Measurements from ENCODE around the gene NDUFS5.
"Not testable (repeated sequence)": the region's sequence is repeated elsewhere in the genome, so short reads cannot be mapped to it uniquely, and the experiment has no call there.

The NDUFS5 gene

DNA sequence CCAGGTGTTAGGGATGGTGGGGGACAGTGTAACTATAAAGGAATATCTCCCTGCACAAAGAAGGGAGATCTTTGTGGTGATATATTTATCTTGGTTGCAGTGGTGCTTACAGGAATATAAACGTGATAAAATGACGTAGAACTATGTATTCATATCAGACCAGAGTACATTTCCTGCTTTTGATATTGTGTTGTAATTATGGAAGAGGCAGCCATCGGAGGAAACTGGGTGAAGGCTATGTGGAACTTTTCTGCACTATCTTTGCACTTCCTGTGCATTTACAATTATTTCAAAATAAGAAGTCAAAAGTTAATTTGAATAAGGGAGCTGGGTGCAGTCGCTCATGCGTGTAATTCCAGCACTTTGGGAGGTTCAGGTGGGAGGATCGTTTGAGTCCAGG is 37.6 kb downstream of the NDUFS5 start:
- Mint-ChIP-seq H3K4me3 (no peak overlapping the region), H3K27ac (peak overlapping the region; percentile 59), H3K4me1 (ENCODE audit: low read depth) (peaks cover 9% of the 10 kb centered on the region), H3K36me3 (ENCODE audit: low read depth) (no peaks in the 10 kb centered on the region), H3K9me3 (no peaks in the 10 kb centered on the region), H3K27me3 (no peaks in the 10 kb centered on the region)
- intact Hi-C loops (cut with micrococcal nuclease) = no loop called here

DNA sequence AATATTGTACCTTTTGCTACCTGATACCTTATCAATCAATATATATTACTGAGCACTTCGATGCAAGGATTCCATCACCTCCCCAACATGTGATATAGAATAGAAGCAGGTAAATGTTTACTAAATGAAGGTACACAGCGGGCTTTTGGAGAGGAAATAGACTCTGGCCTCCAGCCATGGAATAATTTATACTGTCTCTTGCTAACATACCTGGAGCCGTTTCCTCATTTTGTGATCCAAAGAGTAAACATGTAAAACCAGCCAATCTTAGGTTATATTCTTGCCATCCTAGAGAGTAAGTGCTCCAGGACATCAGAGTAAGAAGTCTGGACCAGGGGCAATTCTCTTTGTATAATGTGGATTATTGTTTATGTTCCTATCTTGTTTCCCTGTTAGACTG is 39.4 kb downstream of the NDUFS5 start:
- Mint-ChIP-seq H3K36me3 (ENCODE audit: low read depth) (no peaks in the 10 kb centered on the region), H3K4me3 (no peak overlapping the region), H3K9me3 (no peaks in the 10 kb centered on the region), H3K27me3 (no peaks in the 10 kb centered on the region), H3K27ac (no peak overlapping the region), H3K4me1 (ENCODE audit: low read depth) (peaks cover 9% of the 10 kb centered on the region)
- intact Hi-C loops (cut with micrococcal nuclease) = no loop called here

DNA sequence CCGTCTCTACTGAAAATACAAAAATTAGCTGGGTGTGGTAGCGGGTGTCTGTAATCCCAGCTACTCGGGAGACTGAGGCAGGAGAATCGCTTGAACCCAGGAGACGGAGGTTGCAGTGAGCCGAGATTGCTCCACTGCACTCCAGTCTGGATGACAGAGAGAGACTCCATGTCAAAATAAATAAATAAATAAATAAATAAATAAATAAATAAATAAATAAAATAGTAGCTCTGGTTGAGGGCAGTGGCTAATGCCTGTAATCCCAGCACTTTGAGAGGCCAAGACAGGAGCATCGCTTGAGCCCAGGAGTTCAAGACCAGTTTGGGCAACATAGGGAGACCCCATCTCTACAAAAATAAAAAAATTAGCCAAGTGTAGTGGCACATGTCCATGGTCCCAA is 42.1 kb downstream of the NDUFS5 start:
- H3K4me3 Mint-ChIP-seq; intact Hi-C loops (cut with micrococcal nuclease); H3K36me3 Mint-ChIP-seq (ENCODE audit: low read depth); H3K27ac Mint-ChIP-seq; H3K27me3 Mint-ChIP-seq; H3K9me3 Mint-ChIP-seq; H3K4me1 Mint-ChIP-seq (ENCODE audit: low read depth): not testable (repeated sequence)

DNA sequence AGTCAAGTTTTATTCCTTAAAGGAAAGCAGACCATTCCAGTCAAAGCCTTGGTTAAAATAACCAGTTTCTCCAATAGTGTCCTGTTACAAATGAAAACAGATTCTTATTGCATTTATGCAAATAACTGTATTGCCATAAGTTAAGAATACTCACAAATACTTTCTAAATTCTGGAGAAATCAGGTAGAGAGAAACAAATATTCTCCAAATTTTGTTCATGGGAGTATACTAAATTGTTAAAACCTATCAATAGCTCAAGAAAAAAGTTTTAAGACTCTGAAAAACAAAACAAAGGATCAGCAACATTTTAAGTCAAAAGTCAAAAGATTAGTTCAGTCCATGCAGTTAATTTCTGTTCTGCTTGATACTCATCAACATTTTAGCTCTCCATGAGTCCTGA is 45.4 kb downstream of the NDUFS5 start:
- H3K9me3 Mint-ChIP-seq; H3K36me3 Mint-ChIP-seq (ENCODE audit: low read depth); H3K4me1 Mint-ChIP-seq (ENCODE audit: low read depth); H3K4me3 Mint-ChIP-seq; H3K27ac Mint-ChIP-seq; H3K27me3 Mint-ChIP-seq; intact Hi-C loops (cut with micrococcal nuclease): not testable (repeated sequence)

DNA sequence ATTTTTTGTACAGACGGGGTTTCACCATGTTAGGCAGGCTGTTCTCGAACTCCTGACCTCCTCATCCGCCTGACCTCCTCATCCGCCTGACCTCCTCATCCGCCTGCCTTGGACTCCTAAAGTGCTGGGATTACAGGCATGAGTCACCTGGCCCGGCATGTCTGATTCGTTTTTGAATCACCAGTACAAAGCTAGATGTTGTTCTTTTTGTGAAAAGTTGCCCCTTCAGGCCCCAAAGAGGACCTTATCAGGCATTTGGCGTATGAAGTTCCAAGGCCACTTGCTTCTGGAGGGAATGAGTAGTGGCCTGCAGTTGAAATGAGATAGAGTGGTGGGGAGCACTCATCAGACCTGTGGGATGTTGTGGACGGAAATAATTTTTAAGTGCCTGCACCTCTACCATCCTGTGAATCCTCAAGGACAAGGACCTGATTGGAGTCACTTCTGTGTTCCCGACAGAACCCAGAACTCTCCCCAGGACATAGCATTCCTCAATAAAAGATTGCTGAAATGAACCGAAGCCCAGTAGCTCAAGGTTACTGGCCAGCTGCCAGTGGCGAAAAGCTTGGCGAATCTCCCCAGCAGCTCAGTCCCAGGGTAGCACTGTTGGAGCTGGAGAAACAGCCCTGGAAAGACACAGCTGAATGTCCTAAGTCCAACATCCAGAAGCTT is 50.1 kb downstream of the NDUFS5 start:
- intact Hi-C loops (cut with micrococcal nuclease) = no loop called here

DNA sequence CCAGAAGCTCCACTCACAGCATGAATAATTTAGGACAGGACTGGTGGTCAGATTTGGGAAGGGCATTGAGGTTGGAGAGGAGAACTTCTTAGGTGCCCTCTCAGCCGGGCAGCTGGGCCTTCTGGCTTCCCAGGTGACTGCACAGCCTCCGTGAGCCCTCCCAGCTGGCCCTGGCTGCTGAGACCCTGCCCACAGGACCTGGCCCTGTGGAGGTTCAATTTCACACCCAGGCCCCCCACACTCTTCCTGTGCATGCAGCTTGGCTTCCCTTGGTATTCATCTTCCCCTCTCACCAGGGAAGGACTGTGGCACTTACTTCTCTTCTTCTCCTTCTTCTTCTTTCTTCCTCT is 50.6 kb downstream of the NDUFS5 start:
- no peak overlapping the region for H3K27ac Mint-ChIP-seq
- peaks cover 18% of the 10 kb centered on the region for H3K4me1 Mint-ChIP-seq (ENCODE audit: low read depth)
- no peaks in the 10 kb centered on the region for H3K9me3 Mint-ChIP-seq
- peaks cover 20% of the 10 kb centered on the region for H3K27me3 Mint-ChIP-seq
- no peak overlapping the region for H3K4me3 Mint-ChIP-seq
- intact Hi-C loops (cut with micrococcal nuclease) = no loop called here
- no peaks in the 10 kb centered on the region for H3K36me3 Mint-ChIP-seq (ENCODE audit: low read depth)

More for the DNA sequence above, 50.1 kb downstream of the NDUFS5 start:
- Mint-ChIP-seq H3K4me3 (no peak overlapping the region), H3K27ac (no peak overlapping the region), H3K36me3 (ENCODE audit: low read depth) (no peaks in the 10 kb centered on the region), H3K27me3 (peaks cover 17% of the 10 kb centered on the region), H3K4me1 (ENCODE audit: low read depth) (peaks cover 18% of the 10 kb centered on the region), H3K9me3 (no peaks in the 10 kb centered on the region)

DNA sequence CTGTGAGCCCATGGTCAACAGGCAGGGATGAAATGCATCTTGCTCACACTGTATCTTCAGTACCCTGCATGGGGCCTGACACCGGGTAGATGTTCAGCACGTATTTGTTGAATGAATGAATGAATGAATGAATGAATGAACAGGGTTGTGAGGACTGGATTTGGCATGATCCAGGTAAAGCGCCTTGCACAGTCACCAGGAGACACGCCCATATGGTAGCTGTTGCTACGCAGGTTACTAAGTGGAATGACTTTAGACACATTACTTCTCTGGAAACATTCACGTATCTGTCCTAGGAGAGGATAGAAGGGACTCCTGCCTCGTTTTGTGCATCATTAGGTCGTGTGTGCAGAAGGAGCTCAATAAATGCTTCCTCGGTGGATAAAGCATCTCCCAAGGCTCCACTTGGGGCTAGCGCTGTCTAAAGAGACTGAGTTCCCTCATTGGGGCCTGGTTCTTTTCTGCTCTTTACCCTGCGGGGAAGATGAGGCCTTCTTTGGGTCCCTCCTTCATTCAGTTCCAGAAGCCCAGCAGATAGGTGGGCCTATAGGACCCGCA is 54.2 kb downstream of the NDUFS5 start:
- Mint-ChIP-seq H3K4me3 (peak overlapping the region; percentile 69), H3K27ac (no peak overlapping the region), H3K36me3 (ENCODE audit: low read depth) (no peaks in the 10 kb centered on the region), H3K4me1 (ENCODE audit: low read depth) (peaks cover 18% of the 10 kb centered on the region), H3K9me3 (no peaks in the 10 kb centered on the region), H3K27me3 (peaks cover 44% of the 10 kb centered on the region)
- intact Hi-C loops (cut with micrococcal nuclease) = loop anchor here (10.0 kb wide), 1 partner anchor 206 kb away; the partner anchor contains the start of gene MYCBP

DNA sequence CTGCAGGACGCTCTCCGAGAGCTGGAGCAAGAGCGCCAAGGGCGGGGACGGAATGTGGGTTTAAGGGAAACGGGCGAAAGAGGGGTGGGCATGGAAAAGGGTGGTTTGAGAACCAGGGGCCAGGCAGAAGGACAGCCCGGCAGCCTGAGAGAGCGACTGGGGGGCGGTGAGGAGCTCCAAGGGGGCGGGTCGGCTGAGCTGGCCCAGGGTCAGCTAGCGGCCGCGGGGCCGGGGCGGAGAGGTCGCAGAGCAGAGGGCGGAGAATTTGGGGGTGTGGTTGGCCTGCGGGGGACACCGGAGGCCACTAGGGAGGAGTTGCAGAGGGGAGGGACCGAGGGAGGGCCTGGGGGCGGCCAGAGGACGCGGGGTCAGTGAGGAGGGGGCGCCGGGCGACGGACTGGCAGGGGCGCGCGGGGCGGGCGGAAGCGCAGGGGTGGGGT is 54.7 kb downstream of the NDUFS5 start:
- peak overlapping the region; percentile 69 for H3K4me3 Mint-ChIP-seq
- intact Hi-C loops (cut with micrococcal nuclease) = loop anchor here (10.0 kb wide), 1 partner anchor 206 kb away; the partner anchor contains the start of gene MYCBP
- H3K4me1 Mint-ChIP-seq (ENCODE audit: low read depth) = peaks cover 18% of the 10 kb centered on the region
- no peaks in the 10 kb centered on the region for H3K9me3 Mint-ChIP-seq
- no peaks in the 10 kb centered on the region for H3K36me3 Mint-ChIP-seq (ENCODE audit: low read depth)
- H3K27me3 Mint-ChIP-seq = peaks cover 47% of the 10 kb centered on the region
- no peak overlapping the region for H3K27ac Mint-ChIP-seq

DNA sequence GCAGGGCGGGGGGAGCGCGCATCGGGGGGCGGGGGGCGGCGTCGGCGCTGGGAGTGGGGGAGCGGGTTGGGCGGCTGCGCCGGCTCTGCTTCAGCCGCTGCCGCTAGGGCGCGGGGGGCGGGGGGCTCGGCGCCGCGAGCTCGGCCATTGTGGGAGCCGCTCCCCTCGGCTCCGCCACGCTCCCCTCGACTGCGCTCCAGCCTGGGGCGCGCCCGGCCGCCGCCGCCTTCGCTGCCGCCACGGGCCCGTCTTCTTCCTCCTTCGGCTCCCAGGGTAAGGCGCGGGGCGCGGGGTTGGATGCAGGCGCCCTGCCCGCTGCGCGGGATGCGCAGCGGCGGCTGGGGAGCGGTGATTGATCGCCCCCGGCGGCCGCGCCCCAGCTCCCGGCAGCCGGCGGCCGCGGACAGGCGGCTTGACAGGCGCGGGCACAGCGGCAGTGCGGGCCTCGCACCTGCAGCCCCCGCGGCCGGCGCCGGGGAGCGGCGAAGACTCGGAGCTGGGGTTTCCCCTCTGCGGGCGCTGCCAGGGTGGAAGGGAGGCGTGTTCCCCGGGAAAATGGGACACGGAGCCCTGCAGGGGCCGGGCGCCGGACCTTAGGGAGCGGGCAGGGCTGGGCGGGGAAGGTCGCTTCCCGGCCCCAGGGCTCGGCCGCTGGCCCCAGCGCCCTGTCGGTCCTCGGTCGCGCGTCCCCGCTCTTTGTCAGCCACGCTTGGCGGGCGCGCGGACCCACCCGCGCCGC is 55.3 kb downstream of the NDUFS5 start:
- H3K4me1 Mint-ChIP-seq (ENCODE audit: low read depth) = peaks cover 21% of the 10 kb centered on the region
- no peak overlapping the region for H3K27ac Mint-ChIP-seq
- H3K4me3 Mint-ChIP-seq = peak overlapping the region; percentile 35
- no peaks in the 10 kb centered on the region for H3K36me3 Mint-ChIP-seq (ENCODE audit: low read depth)
- peaks cover 48% of the 10 kb centered on the region for H3K27me3 Mint-ChIP-seq
- intact Hi-C loops (cut with micrococcal nuclease) = loop anchor here (10.0 kb wide), 1 partner anchor 207 kb away; the partner anchor contains the start of gene MYCBP
- no peaks in the 10 kb centered on the region for H3K9me3 Mint-ChIP-seq

DNA sequence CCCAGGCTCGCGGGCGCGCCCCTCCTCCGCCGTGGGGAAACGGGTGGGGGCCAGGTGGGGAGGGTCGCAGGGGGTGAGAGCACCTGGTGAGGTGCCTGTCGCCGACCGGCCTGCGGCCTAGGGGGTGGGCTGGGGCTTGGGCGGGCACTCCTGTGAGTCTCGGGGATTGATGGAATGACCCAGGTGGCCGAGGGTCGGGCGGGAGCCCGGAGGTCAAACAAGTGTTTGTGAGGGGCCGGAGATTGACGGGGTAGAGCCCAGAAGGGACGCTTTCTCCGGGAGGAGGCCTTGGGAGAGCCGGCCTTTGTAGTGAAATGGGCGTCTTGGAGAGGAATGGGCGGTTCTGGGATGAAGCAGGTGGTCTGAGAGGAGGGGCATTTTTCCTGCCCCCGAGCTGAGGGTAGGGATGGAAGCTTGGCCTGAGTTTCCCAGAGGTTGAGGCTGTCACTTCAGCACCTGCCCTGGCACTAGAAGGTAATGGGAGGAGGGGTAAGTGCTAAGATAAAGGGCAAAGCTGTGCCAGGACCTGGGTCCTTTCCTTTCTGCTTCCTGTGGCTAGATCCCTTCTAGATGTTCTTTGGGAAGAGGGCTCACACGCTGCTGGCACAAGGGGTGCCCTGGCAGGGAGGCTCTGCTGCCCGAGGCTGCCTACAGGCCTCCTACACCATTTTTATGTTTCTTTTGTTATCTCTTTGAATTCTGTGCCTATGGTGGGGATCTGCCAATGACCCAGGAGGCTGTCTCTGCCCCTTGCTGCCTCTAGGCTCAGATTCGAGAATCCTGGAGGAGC is 56.1 kb downstream of the NDUFS5 start:
- Mint-ChIP-seq H3K27me3 (peaks cover 48% of the 10 kb centered on the region), H3K27ac (no peak overlapping the region), H3K36me3 (ENCODE audit: low read depth) (no peaks in the 10 kb centered on the region), H3K4me3 (peak overlapping the region; percentile 42), H3K9me3 (no peaks in the 10 kb centered on the region), H3K4me1 (ENCODE audit: low read depth) (peaks cover 21% of the 10 kb centered on the region)
- intact Hi-C loops (cut with micrococcal nuclease) = loop anchor here (10.0 kb wide), 1 partner anchor 207 kb away; the partner anchor contains the start of gene MYCBP

DNA sequence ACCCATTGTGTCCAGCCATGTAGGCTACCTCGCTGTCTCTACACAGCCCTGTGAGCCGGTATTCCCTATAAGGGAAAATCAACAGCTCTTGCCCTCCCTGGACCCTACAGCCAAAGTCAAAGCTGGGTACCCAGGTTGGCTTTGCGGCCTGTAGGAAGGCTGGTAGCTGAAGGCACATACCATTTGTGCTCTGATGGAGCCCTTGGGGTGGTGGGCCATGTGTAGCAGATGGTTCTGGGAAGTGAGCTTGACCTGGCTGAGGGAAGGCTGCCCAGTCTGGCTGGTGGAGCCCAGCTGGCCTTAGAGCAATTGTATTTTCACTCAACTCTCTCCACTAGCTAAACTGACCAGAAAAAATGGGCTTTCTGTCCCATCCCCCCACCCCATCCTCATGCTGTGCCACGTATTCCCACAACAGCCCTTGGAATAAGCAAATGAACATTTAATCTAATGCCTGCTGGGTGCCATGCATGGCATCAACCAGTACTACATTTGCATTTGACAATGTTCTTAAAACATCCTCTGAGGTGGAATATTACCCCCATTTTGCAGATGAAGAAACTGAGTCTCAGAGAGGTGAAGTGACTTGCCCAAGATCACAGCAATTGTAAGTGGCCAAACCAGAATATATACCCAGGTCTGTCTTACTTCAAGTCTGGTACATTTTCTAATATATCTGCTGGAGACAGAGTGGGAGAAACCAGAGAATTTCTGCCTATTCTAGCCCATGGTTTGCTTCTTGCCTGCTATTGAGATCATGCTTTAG is 56.8 kb downstream of the NDUFS5 start:
- intact Hi-C loops (cut with micrococcal nuclease) = loop anchor here (10.0 kb wide), 1 partner anchor 208 kb away; the partner anchor contains the start of gene MYCBP
- no peak overlapping the region for H3K4me3 Mint-ChIP-seq
- H3K9me3 Mint-ChIP-seq = no peaks in the 10 kb centered on the region
- peaks cover 48% of the 10 kb centered on the region for H3K27me3 Mint-ChIP-seq
- no peak overlapping the region for H3K27ac Mint-ChIP-seq
- H3K4me1 Mint-ChIP-seq (ENCODE audit: low read depth) = peaks cover 24% of the 10 kb centered on the region
- H3K36me3 Mint-ChIP-seq (ENCODE audit: low read depth) = no peaks in the 10 kb centered on the region

DNA sequence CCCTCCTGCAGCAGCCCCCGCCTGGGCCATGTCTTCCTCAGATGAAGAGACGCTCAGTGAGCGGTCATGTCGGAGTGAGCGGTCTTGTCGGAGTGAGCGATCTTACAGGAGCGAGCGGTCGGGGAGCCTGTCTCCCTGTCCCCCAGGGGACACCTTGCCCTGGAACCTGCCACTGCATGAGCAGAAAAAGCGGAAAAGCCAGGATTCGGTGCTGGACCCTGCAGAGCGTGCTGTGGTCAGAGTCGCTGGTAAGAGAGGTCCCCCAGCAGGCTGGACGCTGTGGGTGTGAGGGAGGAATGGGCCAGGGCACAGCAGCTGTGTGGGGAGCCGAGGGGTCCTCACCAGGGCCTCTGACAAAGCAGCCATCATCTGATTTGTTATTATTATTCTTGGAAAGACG is 58.0 kb downstream of the NDUFS5 start:
- H3K36me3 Mint-ChIP-seq (ENCODE audit: low read depth) = no peaks in the 10 kb centered on the region
- H3K27ac Mint-ChIP-seq = no peak overlapping the region
- intact Hi-C loops (cut with micrococcal nuclease) = loop anchor here (10.0 kb wide), 1 partner anchor 209 kb away; the partner anchor contains the start of gene MYCBP
- no peak overlapping the region for H3K4me3 Mint-ChIP-seq
- peaks cover 48% of the 10 kb centered on the region for H3K27me3 Mint-ChIP-seq
- peaks cover 24% of the 10 kb centered on the region for H3K4me1 Mint-ChIP-seq (ENCODE audit: low read depth)
- no peaks in the 10 kb centered on the region for H3K9me3 Mint-ChIP-seq

All from dendritic cell treated with granulocyte-macrophage colony-stimulating factor and Interleukin-4, amounts not matched to agents 40 ng/mL and 50 ng/mL, for 4 days (primary cell).